HepG2 (cell line): ENCODE measurements around the gene GJB6. TPM values are rescaled to one million over a fixed set of nuclear protein-coding genes. Genes with fewer than 3 reads are reported as not detected.

ENCODE experiments used
- ATAC-seq: fragments of 200-7000 bp; cut with Tn5 transposase; 3 replicates; pipeline ENCODE4 v1.9.1; 2020; ENCODE audit warnings: mild to moderate bottlenecking, moderate library complexity
- BruUV-seq: library from RNA; stranded (reverse); fragments of 400-500 nt; replicated peaks from 2 replicates; lab custom pipeline; 2021; lab: Mats Ljungman, UMichigan
- CTCF ChIA-PET: fragments of 300-600 bp; formaldehyde crosslinking; extraction: SDS; loops from one replicate; lab custom pipeline; 2021; ENCODE audit warnings: low total read pairs, inconsistent platforms, low intra/inter-chr PET ratio; lab: Yijun Ruan, JAX
- POLR2A ChIA-PET: fragments of 350-600 bp; sonication (Branson Sonifier 250); formaldehyde crosslinking; loops from one replicate; lab custom pipeline; 2020; ENCODE audit warnings: antibody characterized with exemption, inconsistent platforms; lab: Yijun Ruan, JAX
- DNase-seq: peaks from one replicate; pipeline ENCODE4 v3.0.0-alpha.2; 2015; ENCODE audit warnings: low spot score
- FAIRE-seq: peaks from 3 replicates; lab custom pipeline; 2011; peaks lifted over from hg19 to GRCh38; lab: Jason Lieb, UNC
- H2AFZ ChIP-seq: one replicate; pipeline ENCODE4 v1.6.1; 2011; ENCODE audit warnings: low read length, inconsistent platforms
- H3K27ac ChIP-seq: fragments of 300-600 bp; 3 replicates; pipeline ENCODE4 v1.8.0; 2011; ENCODE audit warnings: mixed run types, mild to moderate bottlenecking, mixed read lengths, low read length, inconsistent platforms; ENCODE audit not compliant: insufficient read depth; ENCODE audit errors: extremely low read length
- H3K27me3 ChIP-seq, 2 experiments: fragments of 200-600 bp in 1 of 2; 2 replicates in 1 of 2; 3 replicates in 1 of 2; pipeline versions ENCODE4 v1.6.0 to v1.8.0; 2011; ENCODE audit warnings: low read length in 2 of 2, mild to moderate bottlenecking in 2 of 2, moderate library complexity in 2 of 2, inconsistent platforms in 1 of 2; ENCODE audit not compliant: insufficient read depth in 2 of 2, control insufficient read depth in 1 of 2
- H3K36me3 ChIP-seq, 2 experiments: fragments of 200-600 bp in 1 of 2; replicated peaks in 1 of 2; 2 replicates in 1 of 2; 3 replicates in 1 of 2; pipeline versions ENCODE4 v1.5.1 to v1.8.0; 2011; ENCODE audit warnings: low read length in 2 of 2, inconsistent platforms in 1 of 2; ENCODE audit not compliant: insufficient read depth in 2 of 2, control insufficient read depth in 1 of 2
- H3K4me1 ChIP-seq: 2 replicates; pipeline ENCODE4 v1.5.1; 2012; ENCODE audit warnings: low read length, inconsistent platforms; ENCODE audit not compliant: insufficient read depth
- H3K4me2 ChIP-seq: 2 replicates; pipeline ENCODE4 v1.6.0; 2011; ENCODE audit warnings: low read depth, low read length, inconsistent platforms
- H3K4me3 ChIP-seq, 3 experiments: fragments of 200-600 bp in 1 of 3; sonication (generic), shearing (Covaris generic) in 1 of 3; replicated peaks in 1 of 3; 2 replicates each; pipeline ENCODE4 v1.5.1; 2011 to 2016; ENCODE audit warnings: low read length in 3 of 3, inconsistent platforms in 2 of 3, low read depth in 2 of 3, mild to moderate bottlenecking in 2 of 3, control low read depth in 1 of 3, mixed read lengths in 1 of 3; ENCODE audit not compliant: insufficient read depth in 1 of 3
- H3K79me2 ChIP-seq: one replicate; pipeline ENCODE4 v1.6.1; 2011; ENCODE audit warnings: low read length, inconsistent platforms; ENCODE audit not compliant: insufficient read depth
- H3K9ac ChIP-seq: 2 replicates; pipeline ENCODE4 v1.6.0; 2011; ENCODE audit warnings: mild to moderate bottlenecking, low read depth, low read length, inconsistent platforms; ENCODE audit not compliant: insufficient read depth
- H3K9me3 ChIP-seq: 2 replicates; pipeline ENCODE4 v1.5.1; 2012; ENCODE audit warnings: mild to moderate bottlenecking, low read length
- H4K20me1 ChIP-seq: 2 replicates; pipeline ENCODE4 v1.6.0; 2011; ENCODE audit warnings: inconsistent platforms, mild to moderate bottlenecking, low read length, moderate library complexity; ENCODE audit not compliant: insufficient read depth
- FOXP1 ChIP-seq, 2 experiments: fragments of 450-650 bp in 1 of 2; IDR thresholded peaks; 2 replicates each; pipeline ENCODE4 v1.6.1; 2017 to 2018; ENCODE audit warnings: antibody characterized with exemption in 1 of 2
- MYNN ChIP-seq: sonication (generic); formaldehyde crosslinking; IDR thresholded peaks from 2 replicates; pipeline ENCODE4 v1.4.0; 2020; ENCODE audit warnings: mild to moderate bottlenecking, low read depth, missing genetic modification reagents
- NR2F1 ChIP-seq, 2 experiments: fragments of 450-650 bp in 1 of 2; formaldehyde crosslinking in 1 of 2; IDR thresholded peaks; 2 replicates each; pipeline versions ENCODE4 v1.5.0 to v1.6.1; 2016 to 2020; ENCODE audit warnings: mild to moderate bottlenecking in 1 of 2, missing compliant biosample characterization in 1 of 2, missing genetic modification reagents in 1 of 2, moderate library complexity in 1 of 2
- SAP130 ChIP-seq: IDR thresholded peaks from 2 replicates; pipeline ENCODE4 v1.6.1; 2016; ENCODE audit warnings: low read depth
- SMARCC2 ChIP-seq: fragments of 450-650 bp; IDR thresholded peaks from 2 replicates; pipeline ENCODE4 v1.6.1; 2017; ENCODE audit warnings: antibody characterized with exemption, mild to moderate bottlenecking
- SMC3 ChIP-seq: IDR thresholded peaks from 2 replicates; pipeline ENCODE4 v1.6.1; 2011; ENCODE audit warnings: low read length, improper control_type of control experiment
- TCF7 ChIP-seq: sonication (generic); IDR thresholded peaks from 2 replicates; pipeline ENCODE4 v1.6.1; 2016; ENCODE audit warnings: antibody characterized with exemption, low read depth
- ZBTB7A ChIP-seq: sonication (generic); formaldehyde crosslinking; IDR thresholded peaks from 2 replicates; pipeline ENCODE4 v1.8.0; 2022; ENCODE audit warnings: mild to moderate bottlenecking, missing genetic modification reagents
- ZNF33A ChIP-seq: sonication (generic); formaldehyde crosslinking; IDR thresholded peaks from 2 replicates; pipeline ENCODE4 v1.5.1; 2020; ENCODE audit warnings: missing genetic modification reagents, mild to moderate bottlenecking, moderate library complexity, borderline replicate concordance
- ZNF607 ChIP-seq: sonication (generic); formaldehyde crosslinking; IDR thresholded peaks from 2 replicates; pipeline ENCODE4 v1.5.1; 2020; ENCODE audit warnings: missing genetic modification reagents, mild to moderate bottlenecking, borderline replicate concordance
- ZSCAN22 ChIP-seq: sonication (generic); formaldehyde crosslinking; IDR thresholded peaks from 2 replicates; pipeline ENCODE4 v1.4.0; 2020; ENCODE audit warnings: mild to moderate bottlenecking, missing genetic modification reagents
- WGBS: methylation state at CpG from one replicate; pipeline ENCODE4 v1.1.6; 2017; ENCODE audit warnings: low lambda C conversion rate; 5-methylcytosine and 5-hydroxymethylcytosine counted together
- in situ Hi-C: cut with HindIII; loops from 2 replicates; pipeline ENCODE4 v1.10.0; 2017; ENCODE audit warnings: low pct_unique_long_range_greater_than_20kb; ENCODE audit not compliant: extremely low pct_ligation_motif_present
- intact Hi-C: fragments of 100-400 bp; cut with micrococcal nuclease; formaldehyde crosslinking; loops from one replicate; pipeline ENCODE4 v1.10.0; 2022; ENCODE audit not compliant: unreplicated experiment
- polyA plus RNA-seq, 8 experiments: library from polyadenylated mRNA; depleted of rRNA in 3 of 8; stranded (reverse) in 7 of 8; unstranded in 1 of 8; fragments of >200 nt; fragmentation: Illumina TruSeq in 4 of 8; extraction: Trizol in 4 of 8; gene quantifications; 2 replicates each; pipeline versions ENCODE4 v1.2.1 to v1.2.3, GENCODE V29; 2011 to 2016; ENCODE audit warnings: low read depth in 4 of 8, missing spikeins in 1 of 8, mixed read lengths in 1 of 8; ENCODE audit not compliant: insufficient read depth in 1 of 8
- total RNA-seq, 5 experiments: library from RNA; depleted of rRNA; stranded (reverse); fragments of >200 nt; fragmentation: Illumina TruSeq; extraction: Trizol; gene quantifications; 2 replicates each; pipeline ENCODE4 v1.2.3, GENCODE V29; 2016; ENCODE audit warnings: low read depth in 1 of 5
- TF ChIP-seq, protein P1 (sequence below): IDR thresholded peaks from 2 replicates; pipeline ENCODE4 v1.6.1; 2016; ENCODE audit warnings: low read depth, borderline replicate concordance
- TF ChIP-seq, protein P2 (sequence below): sonication (generic); formaldehyde crosslinking; IDR thresholded peaks from 2 replicates; pipeline ENCODE4 v1.4.0; 2020; ENCODE audit warnings: missing genetic modification reagents, borderline replicate concordance

The GJB6 gene
- total and polyA plus RNA-seq, 2 of the 13 experiments (the other 11 are each of a cell fraction or from before 2014, with no cell fraction given), result not detected

DNA sequence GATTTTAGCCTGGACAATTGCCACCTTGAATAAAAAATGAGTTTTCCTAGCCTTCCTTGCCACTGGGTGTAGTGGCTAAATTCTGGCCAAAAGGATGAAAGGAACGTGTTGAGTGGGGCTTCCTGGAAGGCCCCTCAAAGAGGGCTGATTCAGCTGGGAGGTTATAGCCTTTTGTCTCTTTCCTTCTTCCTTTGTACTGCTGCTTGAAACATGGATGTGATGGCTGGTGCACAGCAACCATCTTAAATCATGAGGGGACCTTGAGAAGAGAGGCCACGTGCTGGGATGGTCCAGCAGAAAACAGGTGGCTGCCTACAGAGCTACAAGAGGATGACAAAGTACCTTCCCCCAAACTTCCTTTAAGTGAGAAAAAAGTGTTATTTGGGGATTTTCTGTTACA is 40.0 kb upstream of the GJB6 start:
- no peaks in the 10 kb centered on the region for H3K9me3 ChIP-seq
- DNase-seq (no peak), ATAC-seq (no peak), FAIRE-seq (no peak)
- BruUV-seq, result no TSS peak
- in situ Hi-C loops (no loop called here), intact Hi-C loops (no loop called here)
- POLR2A ChIA-PET, result no interaction called here
- 52% methylated on average over 2 of the region's 2 CpGs for WGBS
- H3K4me2 ChIP-seq, result no peak overlapping the region
- no peaks in the 10 kb centered on the region for H3K79me2 ChIP-seq
- H3K27ac ChIP-seq, result no peak overlapping the region
- no peaks in the 10 kb centered on the region for H4K20me1 ChIP-seq
- TF ChIP-seq SMARCC2 (no peak), ZSCAN22 (CRISPR knock-in tag) (no peak), SAP130 (no peak), ZNF607 (CRISPR knock-in tag) (no peak), TCF7 (no peak), NR2F1 (CRISPR knock-in tag; IDR thresholded peaks at IDR 0.05) (no peak)
- CTCF ChIA-PET, result no interaction called here
- H3K9ac ChIP-seq, result no peak overlapping the region
- no peak overlapping the region for H3K4me3 ChIP-seq
- no peaks in the 10 kb centered on the region for H3K36me3 ChIP-seq
- no peak overlapping the region for H2AFZ ChIP-seq
- H3K4me1 ChIP-seq, result no peaks in the 10 kb centered on the region
- no peaks in the 10 kb centered on the region; a peak in 1 of 5 replicates for H3K27me3 ChIP-seq

GRCh38 chr13:20271441-20271840 is 39.3 kb upstream of the GJB6 start:
- BruUV-seq, result no TSS peak
- H2AFZ ChIP-seq, result no peak overlapping the region
- in situ Hi-C loops, result no loop called here

More at GRCh38 chr13:20271441-20271840, 39.3 kb upstream of the GJB6 start:
- Histone ChIP-seq H3K4me2 (no peak overlapping the region), H4K20me1 (no peaks in the 10 kb centered on the region), H3K9ac (no peak overlapping the region), H3K27ac (no peak overlapping the region), H3K27me3 (no peaks in the 10 kb centered on the region; a peak in 1 of 5 replicates), H3K9me3 (no peaks in the 10 kb centered on the region), H3K4me1 (no peaks in the 10 kb centered on the region), H3K79me2 (no peaks in the 10 kb centered on the region), H3K36me3 (no peaks in the 10 kb centered on the region), H3K4me3 (no peak overlapping the region)
- POLR2A ChIA-PET, result no interaction called here
- FAIRE-seq (no peak), ATAC-seq (no peak), DNase-seq (no peak)
- TF ChIP-seq, protein P1, sequence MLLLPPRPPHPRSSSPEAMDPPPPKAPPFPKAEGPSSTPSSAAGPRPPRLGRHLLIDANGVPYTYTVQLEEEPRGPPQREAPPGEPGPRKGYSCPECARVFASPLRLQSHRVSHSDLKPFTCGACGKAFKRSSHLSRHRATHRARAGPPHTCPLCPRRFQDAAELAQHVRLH, result no peak
- TF ChIP-seq, protein P2, sequence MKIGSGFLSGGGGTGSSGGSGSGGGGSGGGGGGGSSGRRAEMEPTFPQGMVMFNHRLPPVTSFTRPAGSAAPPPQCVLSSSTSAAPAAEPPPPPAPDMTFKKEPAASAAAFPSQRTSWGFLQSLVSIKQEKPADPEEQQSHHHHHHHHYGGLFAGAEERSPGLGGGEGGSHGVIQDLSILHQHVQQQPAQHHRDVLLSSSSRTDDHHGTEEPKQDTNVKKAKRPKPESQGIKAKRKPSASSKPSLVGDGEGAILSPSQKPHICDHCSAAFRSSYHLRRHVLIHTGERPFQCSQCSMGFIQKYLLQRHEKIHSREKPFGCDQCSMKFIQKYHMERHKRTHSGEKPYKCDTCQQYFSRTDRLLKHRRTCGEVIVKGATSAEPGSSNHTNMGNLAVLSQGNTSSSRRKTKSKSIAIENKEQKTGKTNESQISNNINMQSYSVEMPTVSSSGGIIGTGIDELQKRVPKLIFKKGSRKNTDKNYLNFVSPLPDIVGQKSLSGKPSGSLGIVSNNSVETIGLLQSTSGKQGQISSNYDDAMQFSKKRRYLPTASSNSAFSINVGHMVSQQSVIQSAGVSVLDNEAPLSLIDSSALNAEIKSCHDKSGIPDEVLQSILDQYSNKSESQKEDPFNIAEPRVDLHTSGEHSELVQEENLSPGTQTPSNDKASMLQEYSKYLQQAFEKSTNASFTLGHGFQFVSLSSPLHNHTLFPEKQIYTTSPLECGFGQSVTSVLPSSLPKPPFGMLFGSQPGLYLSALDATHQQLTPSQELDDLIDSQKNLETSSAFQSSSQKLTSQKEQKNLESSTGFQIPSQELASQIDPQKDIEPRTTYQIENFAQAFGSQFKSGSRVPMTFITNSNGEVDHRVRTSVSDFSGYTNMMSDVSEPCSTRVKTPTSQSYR, result no peak
- TF ChIP-seq MYNN (no peak), FOXP1 (IDR thresholded peaks at IDR 0.05) (no peak), FOXP1 (CRISPR knock-in tag; IDR thresholded peaks at IDR 0.05) (no peak), ZBTB7A (CRISPR knock-in tag) (no peak), SMC3 (no peak), ZNF607 (CRISPR knock-in tag) (no peak), ZNF33A (CRISPR knock-in tag) (no peak)
- CTCF ChIA-PET, result no interaction called here
- intact Hi-C loops, result no loop called here
- 0% methylated on average over 2 of the region's 4 CpGs for WGBS
